NCI-H446 treated with DMSO at 0.1 percent for 48 hours (cell line): Measurements from ENCODE around the gene FGGY.

ENCODE experiments used
- DNase-seq: peaks from one replicate; lab custom pipeline; 2025; lab: John Stamatoyannopoulos, UW

The FGGY gene

DNA sequence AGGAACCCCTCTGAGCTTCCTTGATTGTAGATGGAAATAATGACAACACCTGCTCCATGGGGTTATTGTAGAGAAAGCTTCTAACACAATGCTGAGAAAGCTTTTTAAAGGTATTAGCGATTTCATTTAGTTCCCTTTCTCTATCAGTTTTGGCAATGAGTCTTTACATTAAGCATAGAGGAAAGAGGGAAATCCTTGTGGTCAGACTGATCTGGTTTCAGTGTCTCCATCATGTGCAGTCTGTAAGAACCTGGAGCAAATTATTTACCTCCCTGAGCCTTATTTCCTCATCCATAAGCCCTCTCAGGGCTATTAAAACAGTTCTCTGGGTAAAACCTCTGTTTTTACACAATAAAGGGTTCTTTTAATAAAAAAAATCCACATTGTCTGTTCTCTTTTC is 87.5 kb downstream of the FGGY start:
- no peak for DNase-seq

DNA sequence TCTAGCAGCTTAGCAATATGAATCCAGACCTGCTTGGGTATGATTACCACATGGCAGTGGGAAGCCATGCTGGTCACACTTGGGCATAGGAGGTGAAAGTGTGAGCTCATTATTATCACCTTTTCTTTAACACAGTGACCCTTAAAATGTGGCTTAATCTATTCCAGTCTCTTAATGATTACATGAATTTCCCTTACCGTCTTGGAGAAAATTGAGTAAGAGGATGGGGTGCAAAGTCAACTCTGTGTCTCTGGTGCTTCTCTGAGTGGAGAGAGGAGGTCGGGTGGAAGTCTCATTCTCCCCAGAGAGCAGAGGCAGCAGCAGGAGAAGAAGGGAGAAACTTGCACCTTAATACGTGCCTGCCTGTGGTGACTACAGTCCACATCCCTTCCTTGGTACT is 91.3 kb downstream of the FGGY start:
- DNase-seq = no peak

DNA sequence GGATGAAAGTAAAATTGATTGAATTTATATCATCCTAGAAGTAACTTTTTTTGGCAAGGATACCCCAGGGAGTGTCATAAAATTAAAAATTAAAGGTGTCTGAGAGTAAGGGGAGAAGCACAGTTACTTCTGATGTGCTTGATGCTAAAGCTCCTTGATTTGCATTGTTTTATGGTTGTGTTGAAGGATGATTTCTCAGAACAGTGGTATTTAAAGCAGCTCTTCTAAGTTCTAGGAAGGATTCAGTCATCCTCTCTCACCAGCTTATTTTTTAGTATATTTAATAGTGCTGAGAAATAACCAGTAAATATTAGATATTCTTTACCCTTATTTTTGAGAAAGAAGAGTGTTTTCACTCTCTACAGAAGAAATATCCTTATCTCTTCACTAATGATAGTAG is 93.0 kb downstream of the FGGY start:
- no peak for DNase-seq

DNA sequence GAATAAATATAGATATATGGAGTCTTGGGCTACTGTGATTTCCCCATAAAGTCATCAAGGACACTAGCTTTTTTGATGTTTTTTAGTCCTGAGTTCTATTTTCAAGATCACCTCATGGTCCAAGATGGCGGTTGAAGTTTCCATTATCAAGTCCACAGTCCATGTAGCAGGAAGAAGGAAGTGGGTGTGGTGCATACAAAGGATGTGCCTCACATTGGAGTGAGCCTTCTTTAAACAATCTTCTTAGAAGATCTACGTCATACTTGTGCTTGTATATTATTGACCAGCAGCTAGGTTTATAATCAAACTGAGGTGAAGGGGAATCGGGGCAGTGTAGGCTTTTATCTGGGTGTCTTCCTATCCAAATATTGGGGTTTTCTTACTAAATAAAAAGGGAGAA is 93.4 kb downstream of the FGGY start:
- DNase-seq = no peak

DNA sequence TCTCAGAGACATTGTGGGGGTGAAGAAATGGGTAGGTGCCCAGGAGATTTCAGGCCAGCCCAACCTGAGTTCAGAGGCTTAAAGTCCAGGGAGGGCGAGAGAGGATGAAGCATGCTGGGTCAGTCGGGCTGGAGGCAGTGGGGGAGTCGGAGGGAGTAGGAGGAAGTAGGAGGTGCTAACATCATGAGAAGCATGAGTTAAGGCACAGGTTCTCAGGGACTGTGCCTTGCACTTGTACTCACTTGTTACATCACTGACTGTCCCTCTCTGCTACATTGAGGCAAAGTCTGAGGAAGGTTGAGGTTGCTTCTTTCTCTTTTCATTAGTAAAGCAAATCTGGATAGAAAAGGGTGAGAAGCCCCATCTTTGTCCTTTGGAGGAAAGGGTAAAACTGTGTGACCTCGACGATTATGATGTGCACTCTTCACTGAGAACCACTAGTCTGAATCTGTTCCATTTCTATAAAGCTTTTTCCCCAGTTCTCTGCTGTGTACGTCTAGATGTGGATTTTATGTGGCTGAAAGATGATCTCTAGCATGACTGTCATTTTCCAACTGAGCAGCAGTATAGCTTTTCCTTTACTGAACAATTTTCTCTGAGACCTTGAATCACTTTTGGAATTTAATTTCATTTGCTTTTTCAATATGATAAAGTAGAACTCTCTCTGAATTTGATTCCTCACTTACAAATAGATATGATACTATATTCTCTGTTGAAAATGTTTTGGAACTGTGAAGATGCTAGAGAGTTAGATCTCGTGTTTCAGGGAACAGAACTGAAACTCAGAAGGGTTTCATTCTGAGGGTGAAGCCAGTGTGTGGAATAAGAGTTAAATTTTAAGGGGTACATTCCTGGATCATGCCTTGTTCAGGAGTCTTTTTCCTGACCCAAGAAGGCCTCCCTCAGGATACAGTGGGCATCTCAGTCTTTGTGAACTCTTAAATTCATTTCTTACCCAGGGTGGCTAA is 94.6 kb downstream of the FGGY start:
- no peak for DNase-seq

DNA sequence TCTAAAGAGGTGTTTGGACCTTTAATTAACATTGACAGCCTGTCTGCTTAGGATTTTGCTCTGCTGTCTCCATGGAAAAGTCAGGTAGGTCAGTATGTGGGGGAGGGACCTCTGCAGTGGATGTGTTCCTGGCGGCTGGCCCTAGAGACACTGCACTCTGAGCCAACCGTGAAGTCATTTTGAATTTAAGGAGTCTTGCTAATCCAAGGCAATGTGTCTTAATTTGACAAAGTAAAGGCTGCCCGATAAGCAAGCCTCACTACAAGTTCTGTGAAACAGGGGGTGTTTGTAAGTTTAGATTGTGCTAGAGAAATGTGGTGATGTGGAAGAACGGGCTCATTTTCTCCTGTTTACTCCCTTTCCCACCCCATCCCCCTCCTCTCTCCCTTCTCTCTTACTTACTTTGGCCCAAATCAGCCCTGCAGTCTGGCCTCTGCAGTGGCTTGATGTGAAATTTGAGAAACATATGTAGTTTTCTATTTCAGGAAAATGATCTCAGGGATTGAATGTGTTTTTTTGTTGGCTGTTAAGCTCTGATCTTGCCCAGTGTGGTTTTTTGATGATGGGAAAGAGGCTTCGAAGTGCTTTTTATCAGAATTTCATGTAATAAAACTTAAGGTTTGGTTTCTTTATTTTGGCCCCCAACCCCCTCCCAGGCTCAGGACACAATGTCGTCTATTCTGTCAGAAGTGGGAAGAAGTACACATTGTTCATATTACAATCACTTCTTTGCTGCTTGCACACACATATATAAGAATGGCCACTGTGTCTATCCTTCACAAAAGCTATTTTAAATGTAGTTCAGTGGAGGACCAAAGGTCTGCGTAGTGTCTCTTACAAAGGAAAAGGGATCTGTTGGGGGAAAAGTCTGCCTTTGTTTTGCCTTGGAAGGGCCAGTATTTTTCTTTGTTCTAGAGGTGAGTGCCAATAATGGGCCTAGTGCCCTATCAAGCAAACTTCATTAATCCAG is 96.6 kb downstream of the FGGY start:
- peak; percentile 99 for DNase-seq

DNA sequence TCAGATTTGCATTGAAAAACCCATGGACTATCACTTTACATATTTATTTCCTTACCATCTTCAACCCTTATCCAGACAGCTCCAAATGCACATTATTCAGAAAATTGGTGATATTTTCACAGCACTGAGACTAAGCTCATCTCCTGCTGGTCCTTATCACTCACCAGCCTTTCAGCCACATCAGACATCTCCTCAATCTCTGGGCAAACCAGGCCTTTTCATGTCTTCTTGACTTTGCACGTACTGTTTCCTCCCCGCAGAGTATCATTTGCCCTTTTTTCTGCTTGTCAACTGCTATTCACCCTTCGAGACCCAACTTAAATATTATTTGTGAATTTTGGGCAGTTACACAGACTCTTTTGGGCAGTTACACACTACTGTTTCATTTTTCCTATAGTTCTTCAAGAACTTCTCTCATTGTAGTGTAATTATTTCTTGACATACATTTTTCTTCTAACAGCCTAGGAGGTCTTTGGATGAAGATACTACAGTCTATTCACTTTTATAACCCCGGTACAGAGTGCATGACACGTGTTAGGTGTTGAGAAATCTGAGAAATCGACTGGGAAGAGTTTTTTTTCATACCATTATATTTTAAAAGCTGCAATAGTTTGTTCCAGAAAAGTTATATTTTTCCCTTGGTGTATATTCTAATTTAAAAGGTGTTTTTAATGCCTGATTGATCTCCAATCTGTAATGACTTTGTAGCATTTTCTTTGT is 98.0 kb downstream of the FGGY start:
- no peak for DNase-seq

DNA sequence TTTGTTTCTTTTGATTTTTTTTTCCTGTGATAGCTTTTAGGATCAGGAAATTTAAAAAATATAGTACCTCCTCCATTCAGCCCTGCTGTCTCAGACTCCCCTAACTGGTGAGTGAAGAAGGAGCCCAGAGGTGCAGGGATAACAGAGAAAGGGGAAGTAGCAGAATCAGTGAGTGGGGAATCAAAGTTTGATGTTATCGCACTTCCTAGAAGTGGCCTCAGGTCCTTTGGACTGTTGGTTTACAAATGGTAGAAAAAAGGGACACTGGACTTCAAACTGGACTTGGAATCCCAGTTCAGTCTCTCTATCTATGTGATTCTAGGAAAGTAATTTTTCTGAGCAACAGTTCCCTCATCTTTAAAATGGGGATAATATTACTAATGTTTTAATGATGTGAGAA is 99.5 kb downstream of the FGGY start:
- no peak for DNase-seq

DNA sequence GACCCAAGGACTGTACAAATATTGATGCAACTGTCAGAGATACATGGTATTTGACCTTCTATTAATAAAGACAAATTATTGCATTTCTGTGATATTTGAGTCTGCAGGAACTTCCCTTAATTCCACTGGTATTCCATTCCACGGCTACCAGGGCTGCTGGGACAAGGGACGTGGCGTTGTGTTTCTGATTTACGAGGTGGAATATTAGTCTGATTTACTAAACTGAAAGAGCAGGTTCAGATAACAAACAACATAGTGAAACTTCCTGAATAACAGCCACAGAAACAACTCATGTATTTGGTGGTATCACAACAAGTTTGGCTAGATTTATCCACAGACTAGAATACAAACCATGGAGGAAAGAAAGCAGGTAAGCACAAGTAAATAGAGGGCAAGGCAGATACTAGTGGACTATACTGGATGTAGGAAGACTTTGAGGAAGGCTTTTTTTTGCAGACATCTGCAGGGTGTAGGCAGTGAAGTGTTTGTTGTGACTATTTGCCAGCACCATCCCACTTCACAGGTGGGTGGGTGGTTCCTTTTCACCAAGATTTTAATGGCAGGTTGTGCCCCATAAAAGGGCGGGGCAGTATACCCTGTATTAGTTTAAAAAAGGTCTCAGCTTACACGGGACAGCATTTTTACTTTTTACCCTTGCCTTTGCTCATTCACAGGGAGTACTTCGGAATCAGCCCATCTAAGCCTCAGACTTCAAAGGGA is 100.4 kb downstream of the FGGY start:
- DNase-seq = no peak

DNA sequence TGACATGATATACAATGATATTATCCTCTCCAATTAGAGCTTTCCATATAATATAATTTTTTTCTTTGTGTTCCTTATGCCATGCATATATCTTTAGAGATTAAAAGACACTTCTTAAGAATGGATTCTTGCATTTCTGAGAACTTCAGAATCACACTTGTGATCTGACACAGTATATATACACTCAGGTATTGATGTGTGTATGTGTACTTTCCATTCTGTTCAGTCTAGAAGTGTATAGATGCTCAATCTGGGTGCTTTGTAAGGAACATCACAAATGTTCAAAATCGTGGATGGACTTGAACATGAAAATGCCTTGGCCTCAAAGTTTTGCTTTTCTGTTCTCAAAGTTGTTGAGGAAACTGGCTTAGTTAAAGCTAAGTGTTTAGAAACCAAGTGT is 102.7 kb downstream of the FGGY start:
- DNase-seq = no peak

DNA sequence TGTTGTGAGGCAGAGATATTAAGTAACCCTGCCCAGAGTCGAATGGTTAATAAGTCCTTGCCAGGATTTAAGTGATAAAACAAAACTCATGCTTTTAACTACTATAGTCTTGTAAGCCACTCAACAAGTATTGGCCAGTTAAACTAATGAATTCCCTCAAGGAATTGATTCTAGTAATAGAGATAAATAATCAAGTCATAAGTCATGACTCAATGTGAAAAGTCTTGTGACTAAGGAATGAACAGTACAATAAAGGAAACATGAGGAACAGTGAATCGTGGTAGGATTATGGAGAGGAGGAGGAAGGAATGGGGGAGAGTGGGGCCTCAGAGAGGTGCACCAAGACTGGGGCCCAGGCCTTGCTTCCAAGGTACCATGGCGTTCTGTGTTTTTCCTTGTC is 104.7 kb downstream of the FGGY start:
- DNase-seq = no peak

DNA sequence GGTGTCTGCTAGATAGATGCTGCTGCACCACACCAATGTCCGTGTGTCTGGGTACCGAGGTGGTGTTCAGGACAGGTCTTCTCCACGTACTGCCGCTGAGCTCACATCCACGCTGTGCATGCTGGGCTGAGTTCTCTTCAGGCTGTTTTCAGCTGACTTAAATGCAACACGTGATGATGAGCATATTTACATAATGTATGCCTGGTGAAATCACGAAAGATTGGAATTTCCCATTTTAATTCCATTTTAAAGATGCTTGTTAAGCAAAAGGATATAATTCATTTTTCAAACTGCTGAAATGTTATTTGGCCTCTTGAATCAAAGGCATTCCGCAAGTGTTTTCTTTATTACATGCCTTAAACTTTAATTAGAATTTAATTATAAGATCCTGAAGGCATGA is 107.9 kb downstream of the FGGY start:
- no peak for DNase-seq

DNA sequence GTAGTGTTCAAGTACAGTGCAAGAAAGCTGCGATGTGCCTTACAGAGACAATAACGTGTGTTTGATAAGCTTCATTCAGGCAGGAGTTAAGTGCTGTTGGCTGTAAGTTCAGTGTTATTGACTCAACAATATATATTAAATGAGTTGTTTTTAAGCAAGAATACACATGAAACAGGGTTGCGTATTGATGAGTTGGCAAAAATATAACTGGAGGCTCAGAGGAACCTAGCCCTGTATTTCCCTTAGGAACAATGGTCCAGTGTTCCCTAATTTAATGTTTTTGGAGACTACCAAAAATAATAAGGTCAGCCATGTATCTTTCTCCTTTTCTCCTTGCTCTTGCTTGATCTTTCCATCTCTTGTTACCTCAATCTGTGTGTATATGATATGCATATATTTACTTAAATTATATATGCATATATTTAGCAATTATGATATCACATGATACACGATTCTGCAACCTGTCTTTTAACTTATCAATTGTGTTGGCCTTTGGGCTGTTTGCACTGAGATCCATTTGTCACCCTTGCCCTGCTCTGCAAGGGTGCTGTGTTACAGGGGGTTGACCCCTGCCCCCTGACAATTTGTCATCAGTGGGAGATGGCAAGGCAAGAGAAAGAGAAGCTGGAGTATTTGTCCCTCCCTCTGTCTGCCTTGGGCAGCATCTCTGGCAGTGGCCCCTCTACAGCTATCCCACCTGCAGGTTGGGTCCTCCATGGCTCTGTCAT is 109.7 kb downstream of the FGGY start:
- no peak for DNase-seq

DNA sequence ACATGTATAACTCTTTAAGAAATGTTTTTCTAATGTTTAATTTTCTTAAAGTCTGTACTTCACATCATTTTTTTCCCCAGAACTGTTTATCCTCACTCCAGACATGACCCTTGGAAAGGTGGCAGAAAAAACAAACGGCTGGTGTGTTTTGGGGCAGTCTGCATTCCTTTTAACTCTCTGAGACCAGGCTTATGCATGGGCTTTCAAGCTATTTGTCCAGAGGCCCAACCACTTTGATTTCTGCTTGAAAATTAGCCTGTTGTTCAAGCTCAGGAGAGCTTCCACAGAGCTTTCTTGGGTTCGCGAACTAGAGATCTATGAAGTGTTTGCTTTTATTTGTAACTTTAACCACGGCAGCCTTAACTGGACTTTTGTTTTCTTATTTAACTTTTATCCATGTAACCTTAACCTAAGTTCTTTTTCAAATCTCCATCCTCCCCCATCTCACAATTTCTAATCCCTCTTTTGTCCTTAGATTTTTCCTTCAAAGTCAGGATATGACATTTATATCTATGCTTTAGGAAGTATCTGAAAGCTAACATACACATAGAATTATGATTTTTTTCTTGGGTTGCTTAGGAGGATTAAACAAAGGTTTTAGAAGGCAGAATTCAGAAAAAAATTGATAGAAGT is 111.8 kb downstream of the FGGY start:
- no peak for DNase-seq

DNA sequence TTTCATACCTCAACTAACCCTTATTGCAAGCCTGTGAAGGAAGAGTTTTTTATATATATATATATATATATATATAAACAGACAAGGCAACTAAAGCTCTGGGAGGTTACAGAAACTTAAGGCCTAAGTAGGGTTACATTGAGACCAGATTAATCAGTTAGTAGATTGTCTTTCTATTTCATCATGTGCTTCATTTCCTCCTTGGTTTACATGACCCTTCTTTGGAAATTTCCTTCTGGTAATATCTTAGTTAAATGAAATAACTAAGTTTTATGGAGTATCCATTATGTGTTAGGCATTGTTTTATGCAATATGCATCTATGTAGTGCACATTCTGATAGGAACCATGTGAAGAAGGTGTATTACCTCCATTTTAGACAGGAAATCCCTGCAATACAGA is 112.7 kb downstream of the FGGY start:
- no peak for DNase-seq

DNA sequence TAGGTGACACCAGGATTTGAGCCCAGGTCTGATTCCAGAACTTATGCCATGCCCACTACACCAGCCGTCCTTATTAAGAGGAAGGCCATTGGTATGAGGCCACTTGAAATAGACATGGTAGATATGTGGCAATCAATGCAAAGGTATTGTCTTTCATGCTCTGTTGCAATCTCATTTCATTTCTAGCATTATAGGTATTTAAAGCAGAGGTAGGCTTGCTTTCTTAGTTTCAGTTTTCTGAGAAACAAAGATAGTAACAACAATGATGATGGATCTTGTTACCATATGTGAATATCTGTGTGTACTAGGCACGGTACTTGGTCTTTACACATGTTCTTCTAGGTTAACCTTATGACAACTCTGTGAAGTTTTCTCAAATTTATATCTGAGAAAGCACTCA is 113.1 kb downstream of the FGGY start:
- DNase-seq = no peak

DNA sequence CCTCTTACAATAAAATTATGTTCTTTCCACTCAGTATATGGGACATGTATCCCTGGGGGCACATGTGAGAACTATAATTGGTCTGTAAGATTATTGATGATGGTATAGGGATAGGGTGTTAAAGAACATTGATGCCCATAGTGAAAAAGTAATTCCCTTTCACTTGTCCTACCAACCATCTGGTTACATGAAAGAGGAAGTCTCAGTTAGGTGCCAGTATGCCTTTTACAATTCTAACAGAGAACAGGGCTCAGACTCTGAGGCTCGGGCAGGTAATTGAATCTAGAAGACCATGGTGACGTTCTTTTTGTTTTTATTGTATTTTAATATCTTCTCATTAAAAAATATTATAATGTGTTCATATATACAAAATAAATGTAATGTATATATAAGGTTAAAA is 113.6 kb downstream of the FGGY start:
- DNase-seq = no peak

DNA sequence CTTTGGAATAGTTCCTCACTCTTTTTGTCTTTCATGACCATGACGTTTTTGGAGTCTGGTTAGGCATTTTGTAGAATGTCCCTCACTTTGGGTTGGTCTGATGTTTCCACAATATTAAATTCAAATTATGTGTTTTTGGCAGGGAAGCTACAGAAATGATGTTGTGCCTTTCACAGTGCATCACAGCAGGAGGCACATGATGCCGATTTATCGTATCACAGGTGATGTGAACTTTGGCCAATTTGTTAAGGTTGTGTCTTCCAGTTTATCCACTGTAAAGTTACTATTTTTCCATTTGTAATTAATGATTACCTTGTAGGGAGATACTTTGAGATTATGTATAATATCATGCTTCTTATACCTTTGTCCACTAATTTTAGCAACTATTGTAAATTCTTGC is 114.3 kb downstream of the FGGY start:
- no peak for DNase-seq

DNA sequence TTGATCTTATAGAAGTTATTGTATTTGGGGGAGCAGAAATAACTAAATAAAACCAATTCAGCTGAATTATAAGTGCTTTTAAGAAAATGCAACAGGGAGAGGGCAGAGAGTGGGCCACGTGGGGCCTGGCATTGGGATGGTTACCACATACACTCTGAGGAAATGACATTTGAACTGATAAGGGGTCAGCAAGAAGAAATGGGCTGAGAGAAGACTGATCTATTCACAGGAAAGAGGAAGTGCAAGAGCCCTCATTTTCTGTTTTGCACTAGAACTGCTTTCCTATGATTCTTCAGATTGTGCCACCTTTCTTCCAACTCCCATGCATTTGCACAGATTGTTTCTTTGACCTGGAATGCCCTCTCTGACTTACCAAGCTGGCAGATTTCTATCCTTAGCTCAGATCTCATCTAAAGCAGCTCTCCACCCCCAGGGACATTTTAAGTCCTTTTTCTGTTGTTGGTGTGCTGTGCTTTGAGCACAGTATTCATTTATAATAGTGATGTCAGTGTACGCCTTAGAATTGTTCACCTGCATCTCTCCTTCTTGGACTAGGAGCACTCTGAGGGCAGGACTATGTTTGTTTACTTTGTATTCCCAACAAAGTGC is 115.9 kb downstream of the FGGY start:
- DNase-seq = no peak

DNA sequence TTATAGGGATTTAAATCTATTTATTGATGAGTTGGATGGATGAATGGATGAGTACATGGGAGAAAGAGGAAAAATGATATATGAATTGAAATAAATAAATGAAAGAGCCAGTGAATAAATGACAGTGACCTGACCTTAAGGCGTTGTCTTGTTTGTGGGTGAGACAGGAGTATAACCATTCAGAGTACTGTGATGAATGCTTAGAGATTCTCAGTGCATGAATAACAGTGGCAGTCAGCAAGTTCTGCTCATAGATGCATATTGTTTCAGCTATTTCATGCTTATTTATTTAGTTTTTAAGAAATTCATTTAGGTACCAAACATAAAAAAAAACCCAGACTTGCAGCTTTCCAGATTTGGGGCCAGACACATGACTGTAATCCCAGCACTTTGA is 116.4 kb downstream of the FGGY start:
- no peak for DNase-seq
